Tibial artery (tissue), 4 donors: ENCODE results near the gene BAIAP2L1.

Source experiments
- DNase-seq, 2 donors: peaks; one replicate each; pipeline ENCODE4 v3.0.0-alpha.2; 2019
- H3K27ac ChIP-seq, 2 donors: fragments of 200-600 bp; sonication (generic) in 1 of 2; 1 replicate in 1 of 2; 2 replicates in 1 of 2; pipeline ENCODE4 v1.5.1; 2018 to 2019; ENCODE audit warnings: mild to moderate bottlenecking in 1 of 2
- H3K27me3 ChIP-seq, 2 donors: fragments of 200-600 bp; sonication (generic) in 1 of 2; one replicate each; pipeline versions ENCODE4 v1.5.1 to v1.6.0; 2016 to 2019
- H3K36me3 ChIP-seq, 3 donors: fragments of 200-600 bp; sonication (generic) in 2 of 3; one replicate each; pipeline ENCODE4 v1.5.1; 2016 to 2019; ENCODE audit warnings: mild to moderate bottlenecking in 2 of 3
- H3K4me1 ChIP-seq, 4 donors: fragments of 200-600 bp; sonication (generic) in 2 of 4; 1 replicate in 3 of 4; 2 replicates in 1 of 4; pipeline ENCODE4 v1.5.1; 2016 to 2019
- H3K4me3 ChIP-seq, 2 donors: fragments of 200-600 bp; sonication (generic) in 1 of 2; 1 replicate in 1 of 2; 2 replicates in 1 of 2; pipeline ENCODE4 v1.5.1; 2018 to 2019; ENCODE audit warnings: mild to moderate bottlenecking in 2 of 2
- H3K9me3 ChIP-seq, 3 donors: fragments of 200-600 bp; sonication (generic) in 1 of 3; one replicate each; pipeline ENCODE4 v1.5.1; 2016 to 2019
- CTCF ChIP-seq, 2 experiments: fragments of 200-600 bp in 1 of 2; fragments of 450-650 bp in 1 of 2; IDR thresholded peaks; one replicate each; pipeline ENCODE4 v1.5.1; 2017 to 2019; ENCODE audit warnings: antibody characterized with exemption in 2 of 2, mild to moderate bottlenecking in 1 of 2, moderate library complexity in 1 of 2
- intact Hi-C: fragments of 100-400 bp; cut with DNase I; formaldehyde crosslinking; loops from one replicate; pipeline ENCODE4 v1.15.0; 2023; ENCODE audit warnings: low total_unique reads

BAIAP2L1 gene

GRCh38 chr7:98256431-98256830, 144.5 kb downstream of the BAIAP2L1 start:
- no peak for TF ChIP-seq CTCF (IDR thresholded peaks at IDR 0.05)
- DNase-seq, result no peak
- Histone ChIP-seq H3K27me3 (no peaks in the 10 kb centered on the region), H3K36me3 (peaks cover 7 to 30% (median 19%) of the 10 kb centered on the region in 3 donors), H3K4me3 (no peak overlapping the region), H3K4me1 (peaks cover 0 to 15% (median 10%) of the 10 kb centered on the region in 4 donors), H3K9me3 (no peaks in the 10 kb centered on the region), H3K27ac (no peak overlapping the region)
- intact Hi-C loops, result no loop called here

GRCh38 chr7:98254951-98255610, 145.8 kb downstream of the BAIAP2L1 start:
- H3K9me3 ChIP-seq, result no peaks in the 10 kb centered on the region
- peaks cover 7 to 18% (median 17%) of the 10 kb centered on the region in 3 donors for H3K36me3 ChIP-seq
- H3K27me3 ChIP-seq, result no peaks in the 10 kb centered on the region
- intact Hi-C loops, result no loop called here
- no peak overlapping the region for H3K4me3 ChIP-seq
- no peak for TF ChIP-seq CTCF (IDR thresholded peaks at IDR 0.05)
- no peak overlapping the region for H3K27ac ChIP-seq
- H3K4me1 ChIP-seq, result peaks cover 0 to 27% (median 21%) of the 10 kb centered on the region in 4 donors
- DNase-seq, result no peak

- Histone ChIP-seq H3K27ac (no peak overlapping the region), H3K4me1 (peaks cover 0 to 27% (median 21%) of the 10 kb centered on the region in 4 donors), H3K9me3 (no peaks in the 10 kb centered on the region), H3K36me3 (peaks cover 7 to 18% (median 17%) of the 10 kb centered on the region in 3 donors), H3K4me3 (no peak overlapping the region), H3K27me3 (no peaks in the 10 kb centered on the region)
- intact Hi-C loops, result no loop called here
- DNase-seq, result no peak
- TF ChIP-seq CTCF (IDR thresholded peaks at IDR 0.05), result no peak
Measured at GRCh38 chr7:98254516-98254915, 146.4 kb downstream of the BAIAP2L1 start.

GRCh38 chr7:98252425-98253054, 148.3 kb downstream of the BAIAP2L1 start:
- Histone ChIP-seq H3K4me3 (peak overlapping the region; percentile 79 to 87), H3K9me3 (no peaks in the 10 kb centered on the region), H3K27me3 (no peaks in the 10 kb centered on the region), H3K4me1 (peaks cover 0 to 27% (median 21%) of the 10 kb centered on the region in 4 donors), H3K27ac (peak overlapping the region; percentile 62 to 79), H3K36me3 (peaks cover 7 to 11% (median 9%) of the 10 kb centered on the region in 3 donors)
- no peak for TF ChIP-seq CTCF (IDR thresholded peaks at IDR 0.05)
- DNase-seq, result no peak
- intact Hi-C loops, result no loop called here

- intact Hi-C loops, result no loop called here
- DNase-seq, result peak; percentile 94 to 98
Measured at GRCh38 chr7:98251601-98252424, 149.1 kb downstream of the BAIAP2L1 start, which contains the start of gene TECPR1. Gene TECPR1, minus strand, starts transcription at chr7:98252232. Its CDS starts 6,086 bp downstream, at chr7:98246146.

More at GRCh38 chr7:98251601-98252424, 149.1 kb downstream of the BAIAP2L1 start, which contains the start of gene TECPR1:
- Histone ChIP-seq H3K36me3 (peaks cover 2 to 7% (median 4%) of the 10 kb centered on the region in 3 donors), H3K27ac (peak within 1 kb of the TSS; percentile 62 to 79), H3K27me3 (no peaks in the 10 kb centered on the region), H3K9me3 (no peaks in the 10 kb centered on the region), H3K4me1 (peaks cover 0 to 27% (median 21%) of the 10 kb centered on the region in 4 donors), H3K4me3 (peak within 1 kb of the TSS; percentile 79 to 87)
- TF ChIP-seq CTCF (IDR thresholded peaks at IDR 0.05), result no peak
